Keratinocyte (primary cell): Measurements from ENCODE around the gene POP4. TPM values are rescaled to one million over a fixed set of nuclear protein-coding genes. Genes with fewer than 3 reads are reported as not detected.
"Not testable (repeated sequence)": the region's sequence is repeated elsewhere in the genome, so short reads cannot be mapped to it uniquely, and the experiment has no call there.

ENCODE experiments used
- DNase-seq: peaks from one replicate; pipeline ENCODE4 v3.0.0-alpha.2; 2011; ENCODE audit warnings: low read depth, missing footprints, low spot score
- FAIRE-seq: peaks from 2 replicates; lab custom pipeline; 2011; peaks lifted over from hg19 to GRCh38; lab: Jason Lieb, UNC
- H2AFZ ChIP-seq: 2 replicates; pipeline ENCODE4 v1.6.0; 2012; ENCODE audit warnings: low read length, control low read depth, inconsistent platforms; ENCODE audit not compliant: control insufficient read depth
- H3K27ac ChIP-seq: 2 replicates; pipeline ENCODE4 v1.5.1; 2011; ENCODE audit warnings: low read length; ENCODE audit not compliant: control insufficient read depth, insufficient read depth
- H3K27me3 ChIP-seq: 3 replicates; pipeline ENCODE4 v1.6.0; 2011; ENCODE audit warnings: low read length; ENCODE audit not compliant: control insufficient read depth, insufficient read depth; ENCODE audit errors: extremely low read depth
- H3K36me3 ChIP-seq, 2 experiments: 2 replicates in 1 of 2; 3 replicates in 1 of 2; pipeline ENCODE4 v1.5.1; 2011; ENCODE audit warnings: low read length in 2 of 2, mild to moderate bottlenecking in 1 of 2; ENCODE audit not compliant: control insufficient read depth in 2 of 2, insufficient read depth in 2 of 2; ENCODE audit errors: extremely low read depth in 1 of 2
- H3K4me1 ChIP-seq: 3 replicates; pipeline ENCODE4 v1.5.1; 2011; ENCODE audit warnings: low read length; ENCODE audit not compliant: control insufficient read depth, insufficient read depth; ENCODE audit errors: extremely low read depth
- H3K4me2 ChIP-seq: 3 replicates; pipeline ENCODE4 v1.6.0; 2011; ENCODE audit warnings: low read depth, low read length; ENCODE audit not compliant: control insufficient read depth, insufficient read depth; ENCODE audit errors: extremely low read depth
- H3K4me3 ChIP-seq, 3 experiments: fragments of 200-600 bp in 1 of 3; sonication (generic) in 1 of 3; 2 replicates in 2 of 3; 3 replicates in 1 of 3; pipeline ENCODE4 v1.5.1; 2011 to 2016; ENCODE audit warnings: low read length in 3 of 3, mild to moderate bottlenecking in 3 of 3, control low read depth in 2 of 3, inconsistent platforms in 1 of 3, low read depth in 1 of 3, mixed read lengths in 1 of 3, mixed run types in 1 of 3, moderate library complexity in 1 of 3; ENCODE audit not compliant: control insufficient read depth in 2 of 3, insufficient read depth in 2 of 3; ENCODE audit errors: extremely low read depth in 1 of 3
- H3K79me2 ChIP-seq: 2 replicates; pipeline ENCODE4 v1.6.0; 2012; ENCODE audit warnings: low read length; ENCODE audit not compliant: control insufficient read depth, insufficient read depth
- H3K9ac ChIP-seq: 3 replicates; pipeline ENCODE4 v1.6.0; 2011; ENCODE audit warnings: low read length; ENCODE audit not compliant: control insufficient read depth, insufficient read depth; ENCODE audit errors: extremely low read depth
- H3K9me1 ChIP-seq: 3 replicates; pipeline ENCODE4 v1.6.0; 2011; ENCODE audit warnings: low read length; ENCODE audit not compliant: control insufficient read depth, insufficient read depth; ENCODE audit errors: extremely low read depth
- H3K9me3 ChIP-seq: 2 replicates; pipeline ENCODE4 v1.5.1; 2012; ENCODE audit warnings: low read depth, low read length; ENCODE audit not compliant: control insufficient read depth
- H4K20me1 ChIP-seq: 3 replicates; pipeline ENCODE4 v1.6.0; 2011; ENCODE audit warnings: low read length; ENCODE audit not compliant: control insufficient read depth, insufficient read depth; ENCODE audit errors: extremely low read depth
- EZH2 ChIP-seq: IDR thresholded peaks from one replicate; pipeline ENCODE4 v1.6.1; 2012; ENCODE audit warnings: inconsistent platforms, mild to moderate bottlenecking, low read length, moderate library complexity
- dilution Hi-C: fragments of 300-500 bp; cut with MboI; formaldehyde crosslinking; loops from one replicate; pipeline ENCODE4 v1.7.0; 2020; ENCODE audit warnings: low sequenced_read_pairs; ENCODE audit not compliant: extremely low pct_ligation_motif_present
- polyA plus RNA-seq, 5 experiments: library from polyadenylated mRNA; depleted of rRNA in 3 of 5; stranded (reverse) in 3 of 5; stranded (forward) in 1 of 5; unstranded in 1 of 5; fragments of >200 nt; gene quantifications; 1 replicate in 1 of 5; 2 replicates in 3 of 5; 3 replicates in 1 of 5; pipeline versions ENCODE4 v1.2.1 to v1.2.3, GENCODE V29; 2011 to 2012; ENCODE audit warnings: missing spikeins in 2 of 5, low read depth in 1 of 5, low replicate concordance in 1 of 5
- TF ChIP-seq, protein P1 (sequence below), 3 experiments: IDR thresholded peaks in 1 of 3; conservative IDR thresholded peaks in 1 of 3; optimal IDR thresholded peaks in 1 of 3; 2 replicates in 2 of 3; 3 replicates in 1 of 3; pipeline versions ENCODE3 to v1.5.1; 2011; ENCODE audit warnings: low read length in 3 of 3, mild to moderate bottlenecking in 3 of 3, moderate library complexity in 2 of 3, control low read depth in 1 of 3, inconsistent platforms in 1 of 3; ENCODE audit not compliant: insufficient read depth in 2 of 3; ENCODE audit errors: extremely low read depth in 1 of 3

The POP4 gene
- polyA plus RNA-seq, 1 donor (not counting 4 experiments of a cell fraction or from before 2014, with no cell fraction given) = 104 TPM

DNA sequence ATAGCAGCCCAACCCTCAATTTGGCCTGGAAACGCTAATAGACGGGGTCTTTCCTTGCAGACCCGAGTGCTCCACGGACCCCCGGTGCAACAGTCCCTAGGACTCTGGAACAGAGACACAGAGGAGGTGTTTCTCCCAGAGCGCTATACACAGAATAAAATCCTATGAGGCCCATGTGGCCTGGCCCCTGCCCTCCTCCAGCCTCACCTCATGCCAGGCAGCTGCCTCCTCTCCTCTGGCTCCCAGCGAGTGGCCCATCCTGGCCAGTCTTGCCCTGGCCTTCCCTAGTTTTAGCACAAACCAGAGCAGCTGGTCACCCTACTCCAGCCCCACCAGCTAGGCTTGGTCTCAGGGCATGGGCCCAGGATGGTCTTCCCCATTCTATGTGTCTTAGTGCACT lies 20.3 kb downstream of the POP4 start:
- Histone ChIP-seq H3K9me1 (no peaks in the 10 kb centered on the region), H3K4me2 (no peak overlapping the region), H3K27me3 (peaks cover 3% of the 10 kb centered on the region), H3K9me3 (no peaks in the 10 kb centered on the region), H3K4me3 (no peak overlapping the region), H3K4me1 (peaks cover 4% of the 10 kb centered on the region), H3K79me2 (no peaks in the 10 kb centered on the region), H3K27ac (no peak overlapping the region), H4K20me1 (no peaks in the 10 kb centered on the region), H2AFZ (no peak overlapping the region), H3K36me3 (no peaks in the 10 kb centered on the region), H3K9ac (no peak overlapping the region)
- FAIRE-seq = no peak
- TF ChIP-seq, protein P1, sequence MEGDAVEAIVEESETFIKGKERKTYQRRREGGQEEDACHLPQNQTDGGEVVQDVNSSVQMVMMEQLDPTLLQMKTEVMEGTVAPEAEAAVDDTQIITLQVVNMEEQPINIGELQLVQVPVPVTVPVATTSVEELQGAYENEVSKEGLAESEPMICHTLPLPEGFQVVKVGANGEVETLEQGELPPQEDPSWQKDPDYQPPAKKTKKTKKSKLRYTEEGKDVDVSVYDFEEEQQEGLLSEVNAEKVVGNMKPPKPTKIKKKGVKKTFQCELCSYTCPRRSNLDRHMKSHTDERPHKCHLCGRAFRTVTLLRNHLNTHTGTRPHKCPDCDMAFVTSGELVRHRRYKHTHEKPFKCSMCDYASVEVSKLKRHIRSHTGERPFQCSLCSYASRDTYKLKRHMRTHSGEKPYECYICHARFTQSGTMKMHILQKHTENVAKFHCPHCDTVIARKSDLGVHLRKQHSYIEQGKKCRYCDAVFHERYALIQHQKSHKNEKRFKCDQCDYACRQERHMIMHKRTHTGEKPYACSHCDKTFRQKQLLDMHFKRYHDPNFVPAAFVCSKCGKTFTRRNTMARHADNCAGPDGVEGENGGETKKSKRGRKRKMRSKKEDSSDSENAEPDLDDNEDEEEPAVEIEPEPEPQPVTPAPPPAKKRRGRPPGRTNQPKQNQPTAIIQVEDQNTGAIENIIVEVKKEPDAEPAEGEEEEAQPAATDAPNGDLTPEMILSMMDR (optimal IDR thresholded peaks at IDR 0.05 in 1 of 3, IDR thresholded peaks at IDR 0.05 in 1 of 3, conservative IDR thresholded peaks at IDR 0.05 in 1 of 3; ENCODE audit: extremely low read depth in 1 of 3, insufficient read depth in 2 of 3, low read length in 3 of 3) = no peak
- no peak for TF ChIP-seq EZH2
- dilution Hi-C loops = no loop called here
- no peak for DNase-seq

DNA sequence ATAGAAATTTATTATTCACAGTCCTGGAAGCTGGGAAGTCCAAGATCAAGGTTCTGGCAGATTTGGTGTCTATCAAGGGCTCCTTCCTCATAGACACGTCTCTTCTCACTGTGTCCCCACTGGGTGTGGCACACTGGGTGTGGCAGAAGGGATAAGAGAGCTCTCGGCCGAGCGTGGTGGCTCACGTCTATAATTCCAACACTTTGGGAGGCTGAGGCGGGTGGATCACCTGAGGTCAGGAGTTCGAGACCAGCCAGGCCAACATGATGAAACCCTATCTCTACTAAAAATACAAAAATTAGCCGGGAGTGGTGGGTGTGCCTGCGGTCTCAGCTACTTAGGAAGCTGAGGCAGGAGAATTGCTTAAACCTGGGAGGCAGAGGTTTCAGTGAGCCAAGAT lies 20.7 kb downstream of the POP4 start:
- H3K4me3 ChIP-seq, H4K20me1 ChIP-seq, H3K9me3 ChIP-seq, H2AFZ ChIP-seq, H3K4me2 ChIP-seq, H3K79me2 ChIP-seq, H3K9me1 ChIP-seq, H3K27me3 ChIP-seq, H3K27ac ChIP-seq, H3K36me3 ChIP-seq, FAIRE-seq, H3K9ac ChIP-seq, H3K4me1 ChIP-seq, DNase-seq, dilution Hi-C loops: not testable (repeated sequence)

DNA sequence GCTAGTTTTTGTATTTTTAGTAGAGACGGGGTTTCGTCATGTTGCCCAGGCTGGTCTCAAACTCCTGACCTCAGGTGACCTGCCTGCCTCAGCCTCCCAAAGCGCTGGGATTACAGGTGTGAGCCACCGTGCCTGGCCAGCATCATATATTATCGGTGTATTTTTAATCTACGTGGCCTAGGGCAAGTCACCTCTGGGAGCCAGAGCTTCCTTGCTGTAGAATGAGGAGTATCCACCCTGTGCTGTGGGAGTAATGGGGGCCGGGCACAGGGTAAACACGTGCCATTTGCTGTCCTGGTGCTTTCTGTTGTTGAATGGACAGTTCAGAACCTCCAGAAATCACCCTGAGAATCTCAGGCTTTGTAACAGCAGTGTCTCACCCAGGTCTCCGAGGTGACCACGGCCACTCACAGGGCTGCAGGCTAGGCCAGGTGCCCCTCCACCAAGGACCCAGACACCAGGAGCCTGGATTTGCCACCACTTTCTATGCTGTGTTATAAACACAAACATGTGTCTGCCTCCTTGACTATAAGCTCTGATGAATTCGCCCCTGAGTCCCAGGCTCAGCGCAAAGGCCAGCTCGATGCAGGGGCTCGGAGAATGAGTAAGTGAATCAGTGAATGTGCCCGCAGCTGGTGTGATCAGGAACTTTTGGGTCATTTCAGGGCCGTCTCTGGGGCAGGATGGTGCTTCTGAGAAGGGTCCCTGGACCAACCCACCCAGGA lies 22.7 kb downstream of the POP4 start:
- H4K20me1 ChIP-seq = no peaks in the 10 kb centered on the region
- H3K4me3 ChIP-seq = no peak overlapping the region
- dilution Hi-C loops = no loop called here
- H3K9me3 ChIP-seq = no peaks in the 10 kb centered on the region
- FAIRE-seq (no peak), DNase-seq (no peak)
- H3K9me1 ChIP-seq = no peaks in the 10 kb centered on the region
- no peaks in the 10 kb centered on the region for H3K27me3 ChIP-seq
- no peak overlapping the region for H3K27ac ChIP-seq
- H3K36me3 ChIP-seq = no peaks in the 10 kb centered on the region
- H3K9ac ChIP-seq = no peak overlapping the region
- H3K4me1 ChIP-seq = peaks cover 4% of the 10 kb centered on the region
- H3K4me2 ChIP-seq = no peak overlapping the region
- no peaks in the 10 kb centered on the region for H3K79me2 ChIP-seq
- TF ChIP-seq, protein P1 (optimal IDR thresholded peaks at IDR 0.05 in 1 of 3, IDR thresholded peaks at IDR 0.05 in 1 of 3, conservative IDR thresholded peaks at IDR 0.05 in 1 of 3; ENCODE audit: extremely low read depth in 1 of 3, insufficient read depth in 2 of 3, low read length in 3 of 3) = no peak
- TF ChIP-seq EZH2 = no peak
- H2AFZ ChIP-seq = no peak overlapping the region
